Tibial nerve (tissue), 4 donors: Measurements from ENCODE around the gene ABI1.

Experiments used
- CTCF ChIP-seq, 5 experiments: fragments of 200-600 bp in 3 of 5; fragments of 450-650 bp in 2 of 5; sonication (generic) in 3 of 5; IDR thresholded peaks; one replicate each; pipeline ENCODE4 v1.5.1; 2016 to 2019; ENCODE audit warnings: antibody characterized with exemption in 5 of 5, mild to moderate bottlenecking in 3 of 5, moderate library complexity in 2 of 5
- EP300 ChIP-seq, 2 donors: sonication (generic); formaldehyde crosslinking; IDR thresholded peaks; one replicate each; pipeline ENCODE4 v1.6.1; 2017; ENCODE audit warnings: antibody characterized with exemption in 2 of 2, mild to moderate bottlenecking in 1 of 2
- POLR2A ChIP-seq, 2 donors: fragments of 450-650 bp; IDR thresholded peaks; one replicate each; pipeline ENCODE4 v1.6.1; 2017; ENCODE audit warnings: antibody characterized with exemption in 2 of 2, mild to moderate bottlenecking in 2 of 2, moderate library complexity in 2 of 2

- no peak for TF ChIP-seq CTCF (IDR thresholded peaks at IDR 0.05)
- no peak for TF ChIP-seq POLR2A (IDR thresholded peaks at IDR 0.05)
- no peak for TF ChIP-seq EP300 (IDR thresholded peaks at IDR 0.05)
Measured at GRCh38 chr10:26841733-26842317, 18.9 kb downstream of the ABI1 start.
